Neural progenitor cell (in vitro differentiated cells): Measurements from ENCODE around the gene LYRM7. TPM values are rescaled to one million over a fixed set of nuclear protein-coding genes. Genes with fewer than 3 reads are reported as not detected.
A peak's percentile ranks its signal among the peaks of the same experiment; 100 is the strongest.

Experiments
- DNase-seq: peaks from one replicate; pipeline ENCODE4 v3.0.0-alpha.2; 2016; ENCODE audit warnings: low spot score
- H2AFZ ChIP-seq: fragments of 200-600 bp; sonication (generic); replicated peaks from 2 replicates; pipeline ENCODE4 v1.6.1; 2016; ENCODE audit warnings: antibody characterized with exemption
- H3F3A ChIP-seq: fragments of 200-600 bp; sonication (generic); 2 replicates; pipeline ENCODE4 v1.6.1; 2016; ENCODE audit warnings: antibody characterized with exemption, low read depth
- H3K27ac ChIP-seq: fragments of 200-600 bp; sonication (generic); 2 replicates; pipeline ENCODE4 v1.5.1; 2016; ENCODE audit warnings: mild to moderate bottlenecking
- H3K27me3 ChIP-seq: fragments of 200-600 bp; sonication (generic); 2 replicates; pipeline ENCODE4 v1.6.1; 2016; ENCODE audit warnings: mild to moderate bottlenecking, moderate library complexity
- H3K36me3 ChIP-seq: fragments of 200-600 bp; sonication (generic); 2 replicates; pipeline ENCODE4 v1.5.1; 2016
- H3K4me1 ChIP-seq: fragments of 200-600 bp; sonication (generic); 2 replicates; pipeline ENCODE4 v1.6.1; 2016; ENCODE audit warnings: mixed run types
- H3K4me2 ChIP-seq: fragments of 200-600 bp; sonication (generic); 2 replicates; pipeline ENCODE4 v1.6.1; 2016
- H3K4me3 ChIP-seq: fragments of 200-600 bp; sonication (generic); 2 replicates; pipeline ENCODE4 v1.5.1; 2016
- H3K79me2 ChIP-seq: fragments of 200-600 bp; sonication (generic); 2 replicates; pipeline ENCODE4 v1.6.1; 2016; ENCODE audit warnings: low read depth
- H3K9ac ChIP-seq: fragments of 200-600 bp; sonication (generic); 2 replicates; pipeline ENCODE4 v1.6.1; 2016
- H3K9me3 ChIP-seq: fragments of 200-600 bp; sonication (generic); 2 replicates; pipeline ENCODE4 v1.5.1; 2016; ENCODE audit warnings: low read depth
- H4K20me1 ChIP-seq: fragments of 200-600 bp; sonication (generic); 2 replicates; pipeline ENCODE4 v1.6.1; 2016; ENCODE audit warnings: low read depth
- H3K27ac Mint-ChIP-seq: 3 replicates; pipeline ENCODE4 v1.8.0; 2021; ENCODE audit warnings: mixed read lengths
- H3K27me3 Mint-ChIP-seq: 2 replicates; pipeline ENCODE4 v1.8.0; 2022; ENCODE audit warnings: low read depth, mild to moderate bottlenecking, inconsistent platforms, moderate library complexity, mixed read lengths; ENCODE audit not compliant: insufficient read depth
- H3K36me3 Mint-ChIP-seq: 3 replicates; pipeline ENCODE4 v1.8.0; 2021; ENCODE audit warnings: mixed read lengths
- H3K4me1 Mint-ChIP-seq: 3 replicates; pipeline ENCODE4 v1.8.0; 2021; ENCODE audit warnings: mixed read lengths
- H3K4me3 Mint-ChIP-seq: 3 replicates; pipeline ENCODE4 v1.8.0; 2021; ENCODE audit warnings: mild to moderate bottlenecking, moderate library complexity, mixed read lengths
- H3K9me3 Mint-ChIP-seq: 3 replicates; pipeline ENCODE4 v1.8.0; 2020; ENCODE audit warnings: mixed read lengths
- EZH2 ChIP-seq: fragments of 200-600 bp; sonication (generic); IDR thresholded peaks from 2 replicates; pipeline ENCODE4 v1.6.1; 2017; ENCODE audit warnings: antibody characterized with exemption, mild to moderate bottlenecking, moderate library complexity
- EZH2phosphoT487 ChIP-seq: fragments of 200-600 bp; sonication (generic); IDR thresholded peaks from 2 replicates; pipeline ENCODE4 v1.6.1; 2017; ENCODE audit warnings: antibody characterized with exemption
- total RNA-seq: library from RNA; depleted of rRNA; stranded (reverse); fragments of >200 nt; gene quantifications from 2 replicates; pipeline ENCODE4 v1.2.3, GENCODE V29; 2015; ENCODE audit warnings: low replicate concordance
- TF ChIP-seq, protein P1 (sequence below): fragments of 200-600 bp; sonication (generic); IDR thresholded peaks from 2 replicates; pipeline ENCODE4 v1.5.1; 2017; ENCODE audit warnings: antibody characterized with exemption, mild to moderate bottlenecking

LYRM7 gene
- total RNA-seq, 1 donor from 2014 or later, result 19.2 TPM

DNA sequence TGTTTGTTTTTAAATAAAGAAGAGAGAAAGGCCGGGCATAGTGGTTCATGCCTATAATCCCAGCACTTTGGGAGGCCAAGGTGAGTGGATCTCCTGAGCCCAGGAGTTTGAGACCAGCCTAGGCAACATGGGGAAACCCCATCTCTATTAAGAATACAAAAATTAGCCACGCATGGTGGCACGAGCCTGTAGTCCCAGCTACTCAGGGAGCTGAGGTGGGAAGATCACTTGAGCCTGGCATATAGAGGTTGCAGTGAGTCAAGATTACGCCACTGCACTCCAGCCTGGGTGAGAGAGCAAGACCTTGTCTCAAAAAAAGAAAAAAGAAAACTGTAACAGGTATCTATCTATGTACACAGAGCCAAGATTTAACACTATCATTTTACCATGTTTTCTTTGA, 58.9 kb downstream of the LYRM7 start:
- Histone ChIP-seq H3K4me1 (peaks cover 4% of the 10 kb centered on the region), H2AFZ (peak overlapping the region; percentile 68), H4K20me1 (no peaks in the 10 kb centered on the region), H3K27me3 (no peaks in the 10 kb centered on the region), H3K27ac (no peak overlapping the region), H3K9me3 (no peaks in the 10 kb centered on the region), H3K36me3 (no peaks in the 10 kb centered on the region), H3K79me2 (no peaks in the 10 kb centered on the region), H3F3A (no peaks in the 10 kb centered on the region), H3K4me2 (no peak overlapping the region), H3K9ac (no peak overlapping the region), H3K4me3 (no peak overlapping the region)
- peak overlapping the region; percentile 57 for H3K27ac Mint-ChIP-seq
- no peaks in the 10 kb centered on the region for H3K36me3 Mint-ChIP-seq
- no peak for DNase-seq
- no peaks in the 10 kb centered on the region for H3K9me3 Mint-ChIP-seq
- peaks cover 5% of the 10 kb centered on the region for H3K4me1 Mint-ChIP-seq
- TF ChIP-seq EZH2 (no peak), EZH2phosphoT487 (no peak)
- TF ChIP-seq, protein P1, sequence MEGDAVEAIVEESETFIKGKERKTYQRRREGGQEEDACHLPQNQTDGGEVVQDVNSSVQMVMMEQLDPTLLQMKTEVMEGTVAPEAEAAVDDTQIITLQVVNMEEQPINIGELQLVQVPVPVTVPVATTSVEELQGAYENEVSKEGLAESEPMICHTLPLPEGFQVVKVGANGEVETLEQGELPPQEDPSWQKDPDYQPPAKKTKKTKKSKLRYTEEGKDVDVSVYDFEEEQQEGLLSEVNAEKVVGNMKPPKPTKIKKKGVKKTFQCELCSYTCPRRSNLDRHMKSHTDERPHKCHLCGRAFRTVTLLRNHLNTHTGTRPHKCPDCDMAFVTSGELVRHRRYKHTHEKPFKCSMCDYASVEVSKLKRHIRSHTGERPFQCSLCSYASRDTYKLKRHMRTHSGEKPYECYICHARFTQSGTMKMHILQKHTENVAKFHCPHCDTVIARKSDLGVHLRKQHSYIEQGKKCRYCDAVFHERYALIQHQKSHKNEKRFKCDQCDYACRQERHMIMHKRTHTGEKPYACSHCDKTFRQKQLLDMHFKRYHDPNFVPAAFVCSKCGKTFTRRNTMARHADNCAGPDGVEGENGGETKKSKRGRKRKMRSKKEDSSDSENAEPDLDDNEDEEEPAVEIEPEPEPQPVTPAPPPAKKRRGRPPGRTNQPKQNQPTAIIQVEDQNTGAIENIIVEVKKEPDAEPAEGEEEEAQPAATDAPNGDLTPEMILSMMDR, result no peak
- no peak overlapping the region for H3K4me3 Mint-ChIP-seq
- no peaks in the 10 kb centered on the region for H3K27me3 Mint-ChIP-seq

- Histone ChIP-seq H3K36me3 (no peaks in the 10 kb centered on the region), H3K4me2 (no peak overlapping the region), H3K9me3 (no peaks in the 10 kb centered on the region), H3K4me3 (no peak overlapping the region), H3K4me1 (peaks cover 4% of the 10 kb centered on the region), H3F3A (no peaks in the 10 kb centered on the region), H3K27me3 (no peaks in the 10 kb centered on the region), H3K9ac (no peak overlapping the region), H2AFZ (peak overlapping the region; percentile 82), H3K79me2 (no peaks in the 10 kb centered on the region), H4K20me1 (no peaks in the 10 kb centered on the region), H3K27ac (no peak overlapping the region)
- Mint-ChIP-seq H3K4me1 (peaks cover 5% of the 10 kb centered on the region), H3K27me3 (no peaks in the 10 kb centered on the region), H3K36me3 (no peaks in the 10 kb centered on the region), H3K9me3 (no peaks in the 10 kb centered on the region), H3K27ac (no peak overlapping the region), H3K4me3 (no peak overlapping the region)
- TF ChIP-seq EZH2 (no peak), EZH2phosphoT487 (no peak)
- TF ChIP-seq, protein P1, result no peak
- DNase-seq, result peak; percentile 70
Measured at GRCh38 chr5:131230406-131230805, 59.7 kb downstream of the LYRM7 start.

GRCh38 chr5:131239686-131240085, 68.9 kb downstream of the LYRM7 start:
- no peaks in the 10 kb centered on the region for H3K9me3 Mint-ChIP-seq
- Histone ChIP-seq H3K9me3 (no peaks in the 10 kb centered on the region), H3F3A (no peaks in the 10 kb centered on the region), H2AFZ (peak overlapping the region; percentile 4), H3K9ac (no peak overlapping the region), H3K79me2 (no peaks in the 10 kb centered on the region), H3K4me1 (no peaks in the 10 kb centered on the region), H4K20me1 (no peaks in the 10 kb centered on the region), H3K36me3 (no peaks in the 10 kb centered on the region), H3K27ac (no peak overlapping the region), H3K4me2 (no peak overlapping the region), H3K27me3 (no peaks in the 10 kb centered on the region), H3K4me3 (no peak overlapping the region)
- H3K36me3 Mint-ChIP-seq, result no peaks in the 10 kb centered on the region
- H3K27ac Mint-ChIP-seq, result no peak overlapping the region
- no peak for DNase-seq
- TF ChIP-seq EZH2 (no peak), EZH2phosphoT487 (no peak)
- TF ChIP-seq, protein P1, result no peak
- no peak overlapping the region for H3K4me3 Mint-ChIP-seq
- H3K4me1 Mint-ChIP-seq, result no peaks in the 10 kb centered on the region
- no peaks in the 10 kb centered on the region for H3K27me3 Mint-ChIP-seq
